OCI-LY7 (cell line): Measurements from ENCODE around the gene CEP55. TPM values are rescaled to one million over a fixed set of nuclear protein-coding genes. Genes with fewer than 3 reads are reported as not detected.
"Not testable (repeated sequence)": the region's sequence is repeated elsewhere in the genome, so short reads cannot be mapped to it uniquely, and the experiment has no call there.

Experiments
- BruUV-seq: library from RNA; stranded (reverse); fragments of 400-500 nt; replicated peaks from 2 replicates; lab custom pipeline; 2021; lab: Mats Ljungman, UMichigan
- CTCF ChIA-PET: fragments of 300-600 bp; sonication (Branson Sonifier 250); formaldehyde crosslinking; loops from one replicate; lab custom pipeline; 2022; ENCODE audit warnings: antibody characterized with exemption; ENCODE audit not compliant: unreplicated experiment; lab: Charles Lee
- POLR2A ChIA-PET: fragments of 300-600 bp; sonication (Branson Sonifier 250); formaldehyde crosslinking; loops from one replicate; lab custom pipeline; 2022; ENCODE audit warnings: antibody characterized with exemption; lab: Charles Lee
- DNase-seq: peaks from one replicate; pipeline ENCODE4 v3.0.0-alpha.2; 2015; ENCODE audit warnings: low spot score
- H2AFZ ChIP-seq: fragments of 200-600 bp; sonication (generic), shearing (Covaris generic); 2 replicates; pipeline ENCODE4 v1.6.1; 2014; ENCODE audit warnings: mild to moderate bottlenecking, antibody characterized with exemption, low read length, moderate library complexity
- H3K27ac ChIP-seq: fragments of 200-600 bp; sonication (generic); 2 replicates; pipeline ENCODE4 v1.5.1; 2014; ENCODE audit warnings: mixed run types, low read depth, mild to moderate bottlenecking, moderate library complexity, low read length, inconsistent platforms; ENCODE audit not compliant: poor library complexity, severe bottlenecking
- H3K36me3 ChIP-seq: fragments of 200-600 bp; sonication (generic); 2 replicates; pipeline ENCODE4 v1.6.1; 2014; ENCODE audit warnings: mild to moderate bottlenecking, antibody characterized with exemption, low read length, moderate library complexity, mixed read lengths; ENCODE audit not compliant: insufficient read depth
- H3K4me1 ChIP-seq: fragments of 200-600 bp; sonication (generic); 2 replicates; pipeline ENCODE4 v1.5.1; 2014; ENCODE audit warnings: mild to moderate bottlenecking, low read length; ENCODE audit not compliant: insufficient read depth, poor library complexity, severe bottlenecking
- H3K4me2 ChIP-seq: fragments of 200-600 bp; sonication (generic); 2 replicates; pipeline ENCODE4 v1.6.1; 2014; ENCODE audit warnings: mild to moderate bottlenecking, low read length
- H3K4me3 ChIP-seq: fragments of 200-600 bp; sonication (generic); 2 replicates; pipeline ENCODE4 v1.5.1; 2014; ENCODE audit warnings: mild to moderate bottlenecking, low read depth, low read length; ENCODE audit not compliant: poor library complexity, severe bottlenecking
- H3K79me2 ChIP-seq: fragments of 200-600 bp; sonication (generic); 2 replicates; pipeline ENCODE4 v1.6.1; 2016; ENCODE audit warnings: low read depth, mild to moderate bottlenecking, low read length, moderate library complexity, mixed read lengths; ENCODE audit not compliant: insufficient read depth
- H3K9me2 ChIP-seq: fragments of 200-600 bp; sonication (generic); 2 replicates; pipeline ENCODE4 v1.6.1; 2016; ENCODE audit warnings: mild to moderate bottlenecking, low read length, mixed read lengths; ENCODE audit not compliant: insufficient read depth
- H3K9me3 ChIP-seq: fragments of 200-600 bp; sonication (generic); 2 replicates; pipeline ENCODE4 v1.6.1; 2014; ENCODE audit warnings: mild to moderate bottlenecking, mixed run types, low read length, mixed read lengths
- H4K20me1 ChIP-seq: fragments of 200-600 bp; sonication (generic); 2 replicates; pipeline ENCODE4 v1.6.1; 2014; ENCODE audit warnings: mild to moderate bottlenecking, antibody characterized with exemption, low read length, moderate library complexity, mixed read lengths; ENCODE audit not compliant: insufficient read depth
- EZH2phosphoT487 ChIP-seq: fragments of 200-600 bp; sonication (generic); IDR thresholded peaks from 2 replicates; pipeline ENCODE4 v1.6.1; 2018; ENCODE audit warnings: low read depth, borderline replicate concordance, mild to moderate bottlenecking, mixed run types, antibody characterized with exemption, low read length, moderate library complexity, mixed read lengths
- intact Hi-C: fragments of 100-400 bp; cut with micrococcal nuclease; formaldehyde crosslinking; loops from one replicate; pipeline ENCODE4 v1.10.0; 2022; ENCODE audit not compliant: unreplicated experiment
- total RNA-seq, 2 experiments: library from RNA; depleted of rRNA in 1 of 2; stranded (reverse); fragments of >200 nt in 1 of 2; shearing (Covaris generic) in 1 of 2; gene quantifications; 2 replicates each; pipeline ENCODE4 v1.2.3, GENCODE V29; 2014 to 2022
- TF ChIP-seq, protein P1 (sequence below): fragments of 200-600 bp; sonication (generic); conservative IDR thresholded peaks from 2 replicates; pipeline ENCODE4 v1.5.1; 2014; ENCODE audit warnings: mild to moderate bottlenecking, antibody characterized with exemption, low read length, moderate library complexity, mixed read lengths

CEP55 gene
- total RNA-seq, 2 experiments from 2014 or later, result 64.5 to 68.3 TPM

DNA sequence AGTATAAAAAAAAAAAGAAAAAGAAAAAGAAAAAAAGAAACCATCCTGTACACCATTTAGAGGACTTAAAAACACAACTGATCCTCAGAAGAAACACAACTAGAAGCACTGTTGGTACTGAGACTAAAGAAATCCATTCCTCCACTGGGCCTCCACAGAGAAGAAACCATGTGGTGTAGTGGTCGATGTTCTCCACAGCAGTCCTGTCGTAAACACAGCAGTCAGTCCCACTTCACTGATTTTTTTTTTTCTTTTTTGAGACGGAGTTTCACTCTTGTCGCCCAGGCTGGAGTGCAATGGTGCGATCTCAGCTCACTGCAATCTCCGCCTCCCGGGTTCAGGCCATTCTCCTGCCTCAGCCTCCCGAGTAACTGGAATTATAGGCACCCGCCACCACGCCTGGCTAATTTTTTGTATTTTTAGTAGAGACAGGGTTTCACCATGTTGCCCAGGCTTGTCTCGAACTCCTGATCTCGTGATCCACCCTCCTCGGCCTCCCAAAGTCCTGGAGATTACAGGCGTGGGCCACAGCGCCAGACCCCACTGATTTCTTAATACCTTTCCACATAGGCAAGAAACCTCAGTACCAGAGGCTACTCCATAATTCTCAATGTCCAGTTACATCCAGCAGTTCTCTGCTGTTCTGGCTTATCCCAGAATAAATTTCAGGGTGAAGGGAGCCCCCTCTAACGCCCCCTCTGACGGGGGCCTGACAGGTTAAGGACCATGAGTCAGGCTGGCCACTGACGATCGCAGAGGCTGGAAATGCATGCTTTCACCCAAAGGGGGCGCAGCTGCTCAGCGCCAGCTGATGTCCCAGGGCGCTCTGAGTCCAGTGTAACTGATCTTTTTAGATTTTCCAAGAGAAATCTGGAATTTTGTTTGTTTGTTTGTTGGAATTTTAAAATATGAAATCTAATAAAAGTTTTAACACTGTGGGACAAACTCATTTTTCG lies 45.3 kb downstream of the CEP55 start:
- no peaks in the 10 kb centered on the region for H3K36me3 ChIP-seq
- no peak overlapping the region for H3K27ac ChIP-seq
- ChIA-PET POLR2A (interaction anchor here (1.2 kb wide), 1 partner anchor 11 kb away, joined by 3 read pairs; no protein-coding TSS in a partner anchor), CTCF (no interaction called here)
- no peak overlapping the region for H3K4me2 ChIP-seq
- H4K20me1 ChIP-seq, result no peaks in the 10 kb centered on the region
- intact Hi-C loops, result no loop called here
- no peaks in the 10 kb centered on the region for H3K9me3 ChIP-seq
- H3K9me2 ChIP-seq, result no peaks in the 10 kb centered on the region
- peaks cover 9% of the 10 kb centered on the region for H3K4me1 ChIP-seq
- peak; percentile 16 for DNase-seq
- H3K4me3 ChIP-seq, result no peak overlapping the region
- H2AFZ ChIP-seq, result no peak overlapping the region
- BruUV-seq, result no TSS peak
- TF ChIP-seq, protein P1, sequence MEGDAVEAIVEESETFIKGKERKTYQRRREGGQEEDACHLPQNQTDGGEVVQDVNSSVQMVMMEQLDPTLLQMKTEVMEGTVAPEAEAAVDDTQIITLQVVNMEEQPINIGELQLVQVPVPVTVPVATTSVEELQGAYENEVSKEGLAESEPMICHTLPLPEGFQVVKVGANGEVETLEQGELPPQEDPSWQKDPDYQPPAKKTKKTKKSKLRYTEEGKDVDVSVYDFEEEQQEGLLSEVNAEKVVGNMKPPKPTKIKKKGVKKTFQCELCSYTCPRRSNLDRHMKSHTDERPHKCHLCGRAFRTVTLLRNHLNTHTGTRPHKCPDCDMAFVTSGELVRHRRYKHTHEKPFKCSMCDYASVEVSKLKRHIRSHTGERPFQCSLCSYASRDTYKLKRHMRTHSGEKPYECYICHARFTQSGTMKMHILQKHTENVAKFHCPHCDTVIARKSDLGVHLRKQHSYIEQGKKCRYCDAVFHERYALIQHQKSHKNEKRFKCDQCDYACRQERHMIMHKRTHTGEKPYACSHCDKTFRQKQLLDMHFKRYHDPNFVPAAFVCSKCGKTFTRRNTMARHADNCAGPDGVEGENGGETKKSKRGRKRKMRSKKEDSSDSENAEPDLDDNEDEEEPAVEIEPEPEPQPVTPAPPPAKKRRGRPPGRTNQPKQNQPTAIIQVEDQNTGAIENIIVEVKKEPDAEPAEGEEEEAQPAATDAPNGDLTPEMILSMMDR, result peak; percentile 76
- TF ChIP-seq EZH2phosphoT487, result no peak
- no peaks in the 10 kb centered on the region for H3K79me2 ChIP-seq

DNA sequence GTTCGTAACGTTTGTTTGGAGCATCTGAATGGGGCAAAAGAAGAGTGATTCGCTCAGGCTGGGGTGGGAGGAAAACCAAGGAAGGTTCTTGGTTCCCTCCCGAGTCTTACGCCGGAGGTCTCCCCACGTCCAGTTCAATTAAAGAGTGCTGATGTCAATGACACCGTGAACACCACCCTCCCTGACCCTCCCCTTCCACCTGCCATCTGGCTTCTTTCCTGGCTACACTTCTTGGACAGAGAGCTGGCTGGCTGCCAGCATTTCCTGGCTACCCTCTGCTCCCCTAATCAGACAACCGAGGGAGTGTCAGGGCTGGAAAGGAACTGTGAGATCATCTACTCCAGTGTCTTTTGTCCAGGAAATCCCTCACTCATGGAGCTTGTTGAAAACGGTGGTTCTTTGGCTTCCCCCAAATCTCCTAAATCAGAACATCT lies 46.0 kb downstream of the CEP55 start:
- H2AFZ ChIP-seq, result no peak overlapping the region
- H4K20me1 ChIP-seq, result no peaks in the 10 kb centered on the region
- no peak overlapping the region for H3K4me3 ChIP-seq
- no peaks in the 10 kb centered on the region for H3K36me3 ChIP-seq
- no TSS peak for BruUV-seq
- ChIA-PET CTCF (no interaction called here), POLR2A (interaction anchor here (0.6 to 1.2 kb wide), 2 partner anchors 10 to 159 kb away, joined by 3 read pairs; no protein-coding TSS in a partner anchor)
- H3K9me3 ChIP-seq, result no peaks in the 10 kb centered on the region
- H3K4me1 ChIP-seq, result peaks cover 9% of the 10 kb centered on the region
- TF ChIP-seq, protein P1, result peak; percentile 11; the same call in 1 of the 2 replicates
- TF ChIP-seq EZH2phosphoT487, result no peak
- H3K27ac ChIP-seq, result no peak overlapping the region
- no peaks in the 10 kb centered on the region for H3K9me2 ChIP-seq
- intact Hi-C loops, result no loop called here
- DNase-seq, result no peak
- H3K4me2 ChIP-seq, result no peak overlapping the region
- H3K79me2 ChIP-seq, result no peaks in the 10 kb centered on the region

DNA sequence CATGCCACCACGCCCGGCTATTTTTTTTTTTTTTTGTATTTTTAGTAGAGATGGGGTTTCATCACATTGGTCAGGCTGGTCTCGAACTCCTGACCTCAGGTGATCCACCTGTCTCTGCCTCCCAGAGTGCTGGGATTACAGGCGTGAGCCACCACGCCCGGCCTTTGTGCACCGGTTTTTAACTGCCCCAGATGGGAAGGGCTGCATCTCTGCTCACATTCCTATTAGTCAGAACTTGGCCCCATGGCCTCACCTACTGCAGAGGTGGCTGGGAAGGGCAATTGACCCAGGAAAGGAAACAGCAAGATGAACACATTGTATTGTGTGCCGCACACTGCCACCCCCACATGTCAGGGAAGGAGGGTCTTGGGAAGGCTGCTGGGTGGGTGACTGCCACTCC lies 50.6 kb downstream of the CEP55 start:
- H3K4me3 ChIP-seq, H3K4me2 ChIP-seq, H3K9me2 ChIP-seq, H2AFZ ChIP-seq, DNase-seq, H3K27ac ChIP-seq, H4K20me1 ChIP-seq, CTCF ChIA-PET, H3K79me2 ChIP-seq, BruUV-seq, H3K4me1 ChIP-seq, H3K36me3 ChIP-seq, H3K9me3 ChIP-seq, intact Hi-C loops: not testable (repeated sequence)
- POLR2A ChIA-PET, result interaction anchor here (0.7 kb wide), 1 partner anchor 16 kb away, joined by 3 read pairs; no protein-coding TSS in a partner anchor
